T-cell (primary cell): ENCODE data around the gene SEC14L3. TPM values are rescaled to one million over a fixed set of nuclear protein-coding genes. Genes with fewer than 3 reads are reported as not detected.
A peak's percentile ranks its signal among the peaks of the same experiment; 100 is the strongest.
"Not testable (repeated sequence)": the region's sequence is repeated elsewhere in the genome, so short reads cannot be mapped to it uniquely, and the experiment has no call there.

Experiments
- ATAC-seq, 4 experiments: fragments of 200-7000 bp in 3 of 4; fragments of 150-1000 bp in 1 of 4; cut with Tn5 transposase; replicated peaks in 1 of 4; 1 replicate in 3 of 4; 2 replicates in 1 of 4; pipeline ENCODE4 v1.10.0; 2021; ENCODE audit warnings: moderate library complexity in 3 of 4, mild to moderate bottlenecking in 2 of 4, moderate number of reproducible peaks in 1 of 4
- CTCF ChIA-PET, 2 donors: fragments of 300-600 bp; sonication (Branson Sonifier 250); formaldehyde crosslinking; loops; one replicate each; lab custom pipeline; 2022; ENCODE audit warnings: antibody characterized with exemption in 2 of 2; lab: Charles Lee
- POLR2A ChIA-PET, 2 donors: fragments of 300-600 bp; sonication (Branson Sonifier 250); formaldehyde crosslinking; loops; one replicate each; lab custom pipeline; 2022; ENCODE audit warnings: antibody characterized with exemption in 2 of 2; lab: Charles Lee
- DNase-seq, 35 experiments: peaks; one replicate each; pipeline versions ENCODE4 v3.0.0 to v3.0.0-alpha.2; 2013 to 2023
- H3K27ac ChIP-seq: one replicate; pipeline ENCODE4 v1.5.1; 2013; ENCODE audit warnings: low read length
- H3K27me3 ChIP-seq, 2 experiments: replicated peaks in 1 of 2; 1 replicate in 1 of 2; 2 replicates in 1 of 2; pipeline versions ENCODE4 v1.6.1 to v1.7.0; 2013; ENCODE audit warnings: low read length in 1 of 2, mixed read lengths in 1 of 2; ENCODE audit not compliant: control insufficient read depth in 2 of 2, insufficient read depth in 2 of 2; ENCODE audit errors: extremely low read depth in 1 of 2
- H3K36me3 ChIP-seq, 2 donors: 1 replicate in 1 of 2; 2 replicates in 1 of 2; pipeline versions ENCODE4 v1.6.1 to v1.7.0; 2013; ENCODE audit warnings: low read length in 1 of 2; ENCODE audit not compliant: control insufficient read depth in 2 of 2, insufficient read depth in 1 of 2; ENCODE audit errors: extremely low read depth in 1 of 2
- H3K4me1 ChIP-seq, 2 experiments: 1 replicate in 1 of 2; 2 replicates in 1 of 2; pipeline versions ENCODE4 v1.6.1 to v1.7.0; 2013; ENCODE audit warnings: low read length in 2 of 2, mixed read lengths in 1 of 2; ENCODE audit not compliant: insufficient read depth in 2 of 2, control insufficient read depth in 1 of 2; ENCODE audit errors: extremely low read depth in 1 of 2
- H3K4me3 ChIP-seq, 2 donors: 1 replicate in 1 of 2; 2 replicates in 1 of 2; pipeline versions ENCODE4 v1.5.1 to v1.7.0; 2013; ENCODE audit warnings: mild to moderate bottlenecking in 2 of 2, low read length in 1 of 2, moderate library complexity in 1 of 2; ENCODE audit not compliant: control insufficient read depth in 1 of 2; ENCODE audit errors: extremely low read depth in 1 of 2
- H3K9me3 ChIP-seq: 2 replicates; pipeline ENCODE4 v1.7.0; 2013
- H3K27ac Mint-ChIP-seq, 2 donors: one replicate each; pipeline ENCODE4 v1.8.0; 2020 to 2021; ENCODE audit warnings: mild to moderate bottlenecking in 2 of 2, mixed read lengths in 2 of 2
- H3K27me3 Mint-ChIP-seq, 2 donors: one replicate each; pipeline ENCODE4 v1.8.0; 2021 to 2022; ENCODE audit warnings: mixed read lengths in 2 of 2
- H3K36me3 Mint-ChIP-seq: one replicate; pipeline ENCODE4 v1.8.0; 2021; ENCODE audit warnings: mixed read lengths
- H3K4me1 Mint-ChIP-seq, 3 donors: one replicate each; pipeline ENCODE4 v1.8.0; 2020 to 2022; ENCODE audit warnings: mixed read lengths in 3 of 3, mild to moderate bottlenecking in 1 of 3
- H3K4me3 Mint-ChIP-seq, 3 donors: one replicate each; pipeline ENCODE4 v1.8.0; 2020 to 2022; ENCODE audit warnings: mild to moderate bottlenecking in 3 of 3, mixed read lengths in 3 of 3, moderate library complexity in 3 of 3
- H3K9me3 Mint-ChIP-seq, 3 donors: one replicate each; pipeline ENCODE4 v1.8.0; 2020 to 2022; ENCODE audit warnings: mixed read lengths in 3 of 3
- WGBS: methylation state at CpG from one replicate; pipeline ENCODE4 v1.1.5; 2013; ENCODE audit warnings: missing lambda C conversion rate; ENCODE audit not compliant: insufficient coverage; 5-methylcytosine and 5-hydroxymethylcytosine counted together
- total RNA-seq, 35 experiments: library from RNA in 6 of 35; stranded (reverse) in 6 of 35; fragments of 120-200 nt in 1 of 35; gene quantifications; one replicate each; pipeline versions ENCODE4 v1.2.1 to v1.2.4 and lab custom pipeline; 2013 to 2026

The SEC14L3 gene
- total RNA-seq, 5 donors from 2014 or later (not counting 1 experiment from before 2014, with no cell fraction given), result not detected

- Histone ChIP-seq H3K4me1 (peaks cover 0 to 10% of the 10 kb centered on the region in 2 experiments), H3K9me3 (no peaks in the 10 kb centered on the region), H3K27me3 (peaks cover 0 to 62% of the 10 kb centered on the region in 2 experiments), H3K27ac (no peak overlapping the region), H3K4me3 (no peak overlapping the region), H3K36me3 (no peaks in the 10 kb centered on the region)
- CTCF ChIA-PET, result no interaction called here
- ATAC-seq (no peak), DNase-seq (no peak)
- 57% methylated on average over 1 of the region's 2 CpGs for WGBS
- peaks cover 20 to 39% of the 10 kb centered on the region in 2 donors for H3K27me3 Mint-ChIP-seq
- H3K9me3 Mint-ChIP-seq, result peaks cover 0 to 3% (median 0%) of the 10 kb centered on the region in 3 donors
- H3K4me3 Mint-ChIP-seq, result no peak overlapping the region
- H3K36me3 Mint-ChIP-seq, result peaks cover 2% of the 10 kb centered on the region
- H3K27ac Mint-ChIP-seq, result peak overlapping the region in 1 of 2 donors; percentile 23
- H3K4me1 Mint-ChIP-seq, result peaks cover 0 to 22% (median 8%) of the 10 kb centered on the region in 3 donors
- POLR2A ChIA-PET, result no interaction called here
Measured at GRCh38 chr22:30470655-30471054, 1.2 kb downstream of the SEC14L3 start.

GRCh38 chr22:30469165-30469564 lies 2.7 kb downstream of the SEC14L3 start:
- H3K4me3 Mint-ChIP-seq, result no peak overlapping the region
- no peak overlapping the region for H3K4me3 ChIP-seq
- H3K9me3 ChIP-seq, result no peaks in the 10 kb centered on the region
- ATAC-seq (no peak), DNase-seq (no peak)
- ChIA-PET POLR2A (interaction anchor here (0.5 to 0.6 kb wide), 2 partner anchors 17 to 18 kb away, joined by 3 to 5 read pairs; no protein-coding TSS in a partner anchor), CTCF (interaction anchor here in 1 of 2 donors (1.5 kb wide), 1 partner anchor 368 kb away, joined by 3 read pairs; no protein-coding TSS in a partner anchor)
- peaks cover 0 to 5% (median 0%) of the 10 kb centered on the region in 3 donors for H3K9me3 Mint-ChIP-seq
- H3K27me3 Mint-ChIP-seq, result peaks cover 29 to 44% of the 10 kb centered on the region in 2 donors
- H3K27me3 ChIP-seq, result peaks cover 0 to 60% of the 10 kb centered on the region in 2 experiments
- H3K27ac Mint-ChIP-seq, result no peak overlapping the region
- 45% methylated on average over 2 of the region's 2 CpGs for WGBS
- H3K36me3 Mint-ChIP-seq, result peaks cover 2% of the 10 kb centered on the region
- H3K4me1 Mint-ChIP-seq, result peaks cover 0 to 14% (median 8%) of the 10 kb centered on the region in 3 donors
- no peaks in the 10 kb centered on the region for H3K36me3 ChIP-seq
- no peak overlapping the region for H3K27ac ChIP-seq
- H3K4me1 ChIP-seq, result peaks cover 0 to 5% of the 10 kb centered on the region in 2 experiments

- H3K9me3 ChIP-seq, H3K27ac Mint-ChIP-seq, H3K4me1 ChIP-seq, ATAC-seq, H3K36me3 ChIP-seq, POLR2A ChIA-PET, H3K4me1 Mint-ChIP-seq, H3K27ac ChIP-seq, H3K4me3 Mint-ChIP-seq, H3K9me3 Mint-ChIP-seq, H3K4me3 ChIP-seq, DNase-seq, H3K36me3 Mint-ChIP-seq, CTCF ChIA-PET: not testable (repeated sequence)
- H3K27me3 ChIP-seq, result peaks cover 0 to 49% of the 10 kb centered on the region in 2 experiments
- H3K27me3 Mint-ChIP-seq, result peaks cover 26 to 42% of the 10 kb centered on the region in 2 donors
- WGBS, result no CpG with 5 or more reads among the region's 6 CpGs
Measured at GRCh38 chr22:30460555-30460954, 11.3 kb downstream of the SEC14L3 start.

GRCh38 chr22:30460147-30460546 lies 11.7 kb downstream of the SEC14L3 start:
- ATAC-seq (no peak), DNase-seq (no peak)
- POLR2A ChIA-PET, result no interaction called here
- no peaks in the 10 kb centered on the region for H3K4me1 Mint-ChIP-seq
- H3K4me1 ChIP-seq, result no peaks in the 10 kb centered on the region
- H3K27ac ChIP-seq, result no peak overlapping the region
- 83% methylated on average over 3 of the region's 4 CpGs for WGBS
- H3K36me3 Mint-ChIP-seq, result no peaks in the 10 kb centered on the region
- H3K9me3 Mint-ChIP-seq, result no peaks in the 10 kb centered on the region
- no peak overlapping the region for H3K27ac Mint-ChIP-seq
- no peaks in the 10 kb centered on the region for H3K36me3 ChIP-seq
- H3K4me3 ChIP-seq, result no peak overlapping the region
- peaks cover 22 to 39% of the 10 kb centered on the region in 2 donors for H3K27me3 Mint-ChIP-seq
- CTCF ChIA-PET, result no interaction called here
- no peak overlapping the region for H3K4me3 Mint-ChIP-seq
- H3K9me3 ChIP-seq, result no peaks in the 10 kb centered on the region
- peaks cover 0 to 51% of the 10 kb centered on the region in 2 experiments for H3K27me3 ChIP-seq

- ChIA-PET CTCF (interaction anchor here in 1 of 2 donors (1.0 kb wide), 1 partner anchor 14 kb away, joined by 3 read pairs; no protein-coding TSS in a partner anchor), POLR2A (interaction anchor here in 1 of 2 donors (0.5 kb wide), 1 partner anchor 29 kb away, joined by 5 read pairs; no protein-coding TSS in a partner anchor)
- ATAC-seq (peak in 1 of 4 experiments; percentile 74), DNase-seq (peak in 2 of 35 experiments; percentile 20 to 42)
- H3K27me3 Mint-ChIP-seq, result peaks cover 15 to 36% of the 10 kb centered on the region in 2 donors
- Histone ChIP-seq H3K9me3 (no peaks in the 10 kb centered on the region), H3K4me1 (no peaks in the 10 kb centered on the region), H3K4me3 (no peak overlapping the region), H3K27me3 (peaks cover 0 to 49% of the 10 kb centered on the region in 2 experiments), H3K36me3 (no peaks in the 10 kb centered on the region), H3K27ac (no peak overlapping the region)
- H3K4me1 Mint-ChIP-seq, result no peaks in the 10 kb centered on the region
- no peaks in the 10 kb centered on the region for H3K36me3 Mint-ChIP-seq
- 52% methylated on average over 2 of the region's 4 CpGs for WGBS
- H3K9me3 Mint-ChIP-seq, result no peaks in the 10 kb centered on the region
- H3K4me3 Mint-ChIP-seq, result no peak overlapping the region
- H3K27ac Mint-ChIP-seq, result no peak overlapping the region
Measured at GRCh38 chr22:30459181-30460052, 12.4 kb downstream of the SEC14L3 start.

- Histone ChIP-seq H3K9me3 (no peaks in the 10 kb centered on the region), H3K27ac (no peak overlapping the region), H3K27me3 (peaks cover 0 to 52% of the 10 kb centered on the region in 2 experiments), H3K4me3 (no peak overlapping the region), H3K4me1 (no peaks in the 10 kb centered on the region), H3K36me3 (no peaks in the 10 kb centered on the region)
- ATAC-seq (no peak), DNase-seq (no peak)
- H3K9me3 Mint-ChIP-seq, result no peaks in the 10 kb centered on the region
- peaks cover 15 to 36% of the 10 kb centered on the region in 2 donors for H3K27me3 Mint-ChIP-seq
- ChIA-PET CTCF (no interaction called here), POLR2A (interaction anchor here in 1 of 2 donors (0.7 kb wide), 1 partner anchor 275 kb away, joined by 3 read pairs; no protein-coding TSS in a partner anchor)
- H3K4me3 Mint-ChIP-seq, result no peak overlapping the region
- no peaks in the 10 kb centered on the region for H3K4me1 Mint-ChIP-seq
- no peak overlapping the region for H3K27ac Mint-ChIP-seq
- no peaks in the 10 kb centered on the region for H3K36me3 Mint-ChIP-seq
- 84% methylated on average over 7 of the region's 8 CpGs for WGBS
Measured at GRCh38 chr22:30457981-30458380, 13.8 kb downstream of the SEC14L3 start.
